BJ (cell line): ENCODE measurements around the gene PBX3. TPM values are rescaled to one million over a fixed set of nuclear protein-coding genes. Genes with fewer than 3 reads are reported as not detected.

Experiments
- CTCF ChIA-PET: fragments of 350-600 bp; formaldehyde crosslinking; extraction: SDS; loops from one replicate; lab custom pipeline; 2021; ENCODE audit warnings: antibody characterized with exemption, inconsistent platforms; lab: Yijun Ruan, JAX
- POLR2A ChIA-PET: fragments of 300-600 bp; sonication (Branson Sonifier 250); formaldehyde crosslinking; extraction: SDS; loops from one replicate; lab custom pipeline; 2021; ENCODE audit warnings: antibody characterized with exemption; lab: Charles Lee
- DNase-seq: peaks from one replicate; pipeline ENCODE4 v3.0.0-alpha.2; 2011; ENCODE audit warnings: low read depth
- H3K27me3 ChIP-seq: 2 replicates; pipeline ENCODE4 v1.6.0; 2011; ENCODE audit warnings: low read length; ENCODE audit not compliant: control insufficient read depth, insufficient read depth
- H3K36me3 ChIP-seq: 2 replicates; pipeline ENCODE4 v1.5.1; 2011; ENCODE audit warnings: low read length; ENCODE audit not compliant: control insufficient read depth, insufficient read depth
- H3K4me3 ChIP-seq: 2 replicates; pipeline ENCODE4 v1.5.1; 2011; ENCODE audit warnings: low read depth, mild to moderate bottlenecking, control low read depth, low read length
- polyA minus RNA-seq: library from RNA; depleted of rRNA, polyadenylated mRNA; stranded (reverse); fragments of >200 nt; gene quantifications from 2 replicates; pipeline ENCODE4 v1.2.3, GENCODE V29; 2011; rRNA and poly(A)+ RNA removed
- polyA plus RNA-seq: library from polyadenylated mRNA; depleted of rRNA; stranded (reverse); fragments of >200 nt; gene quantifications from 2 replicates; pipeline ENCODE4 v1.2.3, GENCODE V29; 2011; rRNA removed
- TF ChIP-seq, protein P1 (sequence below): IDR thresholded peaks from 2 replicates; pipeline ENCODE4 v1.5.1; 2011; ENCODE audit warnings: low read depth, mild to moderate bottlenecking, control low read depth, inconsistent platforms, low read length, moderate library complexity; ENCODE audit not compliant: insufficient read depth

Gene PBX3
- polyA plus RNA-seq (27.9 and 31.7 TPM in 2 replicates), polyA minus RNA-seq (20.9 and 26.8 TPM in 2 replicates)

- TF ChIP-seq, protein P1, sequence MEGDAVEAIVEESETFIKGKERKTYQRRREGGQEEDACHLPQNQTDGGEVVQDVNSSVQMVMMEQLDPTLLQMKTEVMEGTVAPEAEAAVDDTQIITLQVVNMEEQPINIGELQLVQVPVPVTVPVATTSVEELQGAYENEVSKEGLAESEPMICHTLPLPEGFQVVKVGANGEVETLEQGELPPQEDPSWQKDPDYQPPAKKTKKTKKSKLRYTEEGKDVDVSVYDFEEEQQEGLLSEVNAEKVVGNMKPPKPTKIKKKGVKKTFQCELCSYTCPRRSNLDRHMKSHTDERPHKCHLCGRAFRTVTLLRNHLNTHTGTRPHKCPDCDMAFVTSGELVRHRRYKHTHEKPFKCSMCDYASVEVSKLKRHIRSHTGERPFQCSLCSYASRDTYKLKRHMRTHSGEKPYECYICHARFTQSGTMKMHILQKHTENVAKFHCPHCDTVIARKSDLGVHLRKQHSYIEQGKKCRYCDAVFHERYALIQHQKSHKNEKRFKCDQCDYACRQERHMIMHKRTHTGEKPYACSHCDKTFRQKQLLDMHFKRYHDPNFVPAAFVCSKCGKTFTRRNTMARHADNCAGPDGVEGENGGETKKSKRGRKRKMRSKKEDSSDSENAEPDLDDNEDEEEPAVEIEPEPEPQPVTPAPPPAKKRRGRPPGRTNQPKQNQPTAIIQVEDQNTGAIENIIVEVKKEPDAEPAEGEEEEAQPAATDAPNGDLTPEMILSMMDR: no peak
- POLR2A ChIA-PET: no interaction called here
- no peak for DNase-seq
- Histone ChIP-seq H3K4me3 (peak within 1 kb of the TSS; percentile 89), H3K27me3 (no peaks in the 10 kb centered on the region), H3K36me3 (no peaks in the 10 kb centered on the region)
- CTCF ChIA-PET: interaction anchor here (1.0 kb wide), 1 partner anchor 104 kb away, joined by 3 read pairs; no protein-coding TSS in a partner anchor
Observed at GRCh38 chr9:125747053-125747764, at the start of gene PBX3. TSS of gene PBX3 (plus strand) at chr9:125747373.

DNA sequence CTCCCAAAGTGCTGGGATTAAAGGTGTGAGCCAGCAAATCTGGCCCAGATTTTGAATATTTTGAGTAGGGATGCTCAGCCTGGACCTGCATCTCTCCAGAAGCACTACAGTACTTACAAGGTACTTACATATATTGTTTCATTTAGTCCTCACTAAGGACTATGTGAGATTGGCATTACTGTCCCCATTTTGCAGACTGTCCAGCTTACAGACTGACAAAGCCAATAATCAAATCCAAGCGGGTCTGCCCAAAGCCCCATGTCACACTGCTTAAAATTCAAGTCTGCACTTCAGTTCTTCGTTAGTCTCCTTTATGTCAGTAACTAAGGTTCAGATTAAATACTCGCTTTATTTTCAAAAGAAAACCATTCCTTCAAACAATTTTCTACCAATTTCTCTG is 47.3 kb upstream of the PBX3 start:
- TF ChIP-seq, protein P1: no peak
- H3K4me3 ChIP-seq: no peak overlapping the region
- no peaks in the 10 kb centered on the region for H3K27me3 ChIP-seq
- ChIA-PET CTCF (no interaction called here), POLR2A (no interaction called here)
- no peaks in the 10 kb centered on the region for H3K36me3 ChIP-seq
- DNase-seq: no peak

- POLR2A ChIA-PET: no interaction called here
- TF ChIP-seq, protein P1: no peak
- CTCF ChIA-PET: no interaction called here
- H3K27me3 ChIP-seq: no peaks in the 10 kb centered on the region
- no peak overlapping the region for H3K4me3 ChIP-seq
- no peaks in the 10 kb centered on the region for H3K36me3 ChIP-seq
- DNase-seq: no peak
Observed at GRCh38 chr9:125700791-125701190, 46.4 kb upstream of the PBX3 start.

DNA sequence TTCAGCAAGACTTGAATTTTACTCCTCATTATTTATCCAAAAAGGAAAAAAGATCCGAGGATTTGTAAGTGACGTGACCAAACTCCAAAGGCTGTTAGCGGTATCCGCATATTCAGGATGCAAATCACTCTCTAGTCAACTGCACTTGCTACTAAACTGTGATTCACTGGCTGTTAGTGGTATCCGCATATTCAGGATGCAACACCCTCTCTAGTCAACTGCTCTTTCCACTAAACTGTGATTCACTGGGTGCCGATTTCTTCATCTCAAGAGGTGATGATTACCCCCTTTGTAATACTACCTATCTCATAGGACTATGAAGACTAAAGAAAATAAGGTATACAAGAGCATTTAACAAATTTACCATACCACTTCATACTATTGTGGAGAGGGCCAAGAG is 45.8 kb upstream of the PBX3 start:
- H3K36me3 ChIP-seq: no peaks in the 10 kb centered on the region
- peak; percentile 19 for DNase-seq

DNA sequence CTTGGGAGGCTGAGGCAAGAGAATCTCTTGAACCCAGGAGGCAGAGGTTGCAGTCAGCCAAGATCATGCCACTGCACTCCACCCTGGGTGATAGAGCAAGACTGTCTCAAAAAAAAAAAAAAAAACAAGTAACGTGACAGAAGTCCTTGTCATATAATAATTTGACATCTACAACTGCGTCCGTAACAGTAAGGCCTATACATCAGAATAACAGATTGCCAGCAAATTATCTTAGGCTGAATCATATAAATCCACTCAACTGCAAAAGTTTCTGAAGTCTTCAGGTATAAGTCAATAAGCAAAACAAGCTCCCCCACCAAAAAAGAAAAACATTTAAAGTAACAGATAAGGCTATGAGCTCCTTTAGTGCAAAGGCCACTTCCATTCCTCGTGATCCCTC is 43.5 kb upstream of the PBX3 start:
- no peaks in the 10 kb centered on the region for H3K36me3 ChIP-seq
- TF ChIP-seq, protein P1: no peak
- CTCF ChIA-PET: no interaction called here
- no peaks in the 10 kb centered on the region for H3K27me3 ChIP-seq
- no peak overlapping the region for H3K4me3 ChIP-seq
- POLR2A ChIA-PET: no interaction called here
- no peak for DNase-seq

More for the DNA sequence above, 45.8 kb upstream of the PBX3 start:
- ChIA-PET POLR2A (no interaction called here), CTCF (no interaction called here)
- no peaks in the 10 kb centered on the region for H3K27me3 ChIP-seq
- TF ChIP-seq, protein P1: no peak
- H3K4me3 ChIP-seq: no peak overlapping the region
